GM21737 (cell line): ENCODE results near the gene ABCA3.

Experiments
- ATAC-seq: cut with Tn5 transposase; IDR thresholded peaks from one replicate; pipeline ENCODE4 v1.9.1; 2021; ENCODE audit warnings: mild to moderate bottlenecking, moderate library complexity; ENCODE audit not compliant: unreplicated experiment

Gene ABCA3

GRCh38 chr16:2319606-2320005 lies 20.9 kb downstream of the ABCA3 start:
- ATAC-seq: no peak

DNA sequence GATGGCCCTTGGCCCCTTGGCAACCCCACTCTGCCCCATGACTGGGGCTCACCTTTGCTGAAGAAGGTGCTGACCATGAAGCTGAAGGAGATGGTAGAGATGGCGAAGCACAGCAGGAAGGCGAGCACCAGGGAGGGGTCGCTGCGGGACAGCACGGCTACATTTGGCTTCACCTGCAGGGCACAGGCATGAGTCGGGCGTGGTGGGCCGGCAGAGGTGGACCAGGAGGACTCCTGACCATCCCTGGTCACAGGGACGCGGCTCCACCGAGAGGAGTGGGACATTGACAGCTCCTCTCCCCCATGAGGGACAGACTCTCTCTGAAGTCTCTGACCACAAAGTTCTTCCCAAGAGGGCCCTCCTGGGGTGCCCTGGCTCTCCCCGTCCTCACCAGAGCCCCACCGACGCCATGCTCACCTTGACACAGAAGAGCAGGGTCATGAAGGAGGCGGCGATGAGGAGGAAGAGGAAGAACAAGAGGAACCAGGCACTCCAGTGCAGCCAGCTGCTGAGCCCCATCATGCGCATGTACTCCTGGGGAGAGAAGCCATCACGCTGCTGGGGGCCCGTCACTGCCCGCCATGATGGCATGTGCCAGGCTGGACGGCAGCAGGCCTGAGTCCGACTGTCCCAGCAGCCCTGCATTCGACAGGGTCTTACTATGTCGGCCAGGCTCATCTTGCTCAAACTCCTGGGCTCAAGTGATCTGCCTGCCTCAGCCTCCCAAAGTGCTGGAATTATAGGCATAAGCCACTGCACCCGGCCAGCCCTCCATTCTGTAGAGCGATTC lies 23.1 kb downstream of the ABCA3 start:
- no peak for ATAC-seq

DNA sequence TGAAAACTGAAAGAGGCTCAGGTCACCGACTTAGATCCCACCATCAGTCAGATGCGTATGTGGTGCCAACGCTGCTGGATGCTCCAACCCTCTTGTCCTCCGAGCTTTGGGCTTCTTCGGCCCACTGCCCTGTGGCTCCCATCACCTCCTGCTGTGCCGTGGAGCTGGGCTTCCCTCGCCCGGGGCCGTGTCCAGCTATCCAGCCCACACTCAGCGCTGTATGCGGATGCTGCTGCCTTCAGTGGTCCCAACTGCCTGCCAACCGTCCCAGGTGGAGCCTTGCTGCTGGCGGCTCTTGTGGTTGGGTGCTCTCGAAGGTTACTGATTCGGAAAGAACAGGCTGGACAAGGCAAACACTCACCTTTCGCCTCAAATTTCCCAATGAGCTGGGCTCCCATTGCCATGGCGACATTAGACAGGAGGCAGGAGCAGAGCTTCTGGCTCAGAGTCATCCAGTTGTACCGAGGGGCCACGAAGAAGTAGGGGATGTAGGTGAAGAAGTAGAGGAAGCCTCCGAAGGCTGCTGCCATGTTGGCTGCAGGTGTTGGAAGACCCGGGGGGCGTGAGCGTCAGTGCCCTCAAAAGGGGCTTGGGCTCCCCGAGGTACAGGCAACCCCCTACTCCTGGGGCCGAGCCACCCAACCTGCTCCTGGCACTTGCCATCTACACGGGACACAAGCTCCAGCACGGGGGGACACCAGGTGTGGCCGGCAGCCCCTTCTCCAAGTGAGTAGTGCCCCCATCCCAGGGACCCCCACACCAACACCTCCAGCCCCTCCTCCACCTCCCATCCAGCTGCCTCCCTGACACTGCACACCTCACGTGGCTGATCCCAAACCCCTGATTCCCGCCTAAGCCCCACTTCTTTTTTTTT lies 32.2 kb downstream of the ABCA3 start:
- ATAC-seq: no peak

DNA sequence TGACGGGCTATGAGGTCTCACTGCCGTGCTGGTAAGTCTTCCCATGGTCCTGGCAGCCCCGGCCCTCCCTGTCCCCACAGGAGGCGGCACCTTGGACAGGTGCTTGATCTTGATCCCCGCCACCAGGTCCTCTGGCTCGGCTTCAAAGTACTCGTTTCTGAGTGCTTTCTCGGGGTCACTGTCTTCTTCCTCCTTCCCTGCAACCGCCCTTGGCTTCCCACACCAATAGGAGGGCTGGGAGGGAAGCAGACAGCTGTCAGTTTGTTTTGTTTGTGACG lies 40.7 kb downstream of the ABCA3 start:
- no peak for ATAC-seq

DNA sequence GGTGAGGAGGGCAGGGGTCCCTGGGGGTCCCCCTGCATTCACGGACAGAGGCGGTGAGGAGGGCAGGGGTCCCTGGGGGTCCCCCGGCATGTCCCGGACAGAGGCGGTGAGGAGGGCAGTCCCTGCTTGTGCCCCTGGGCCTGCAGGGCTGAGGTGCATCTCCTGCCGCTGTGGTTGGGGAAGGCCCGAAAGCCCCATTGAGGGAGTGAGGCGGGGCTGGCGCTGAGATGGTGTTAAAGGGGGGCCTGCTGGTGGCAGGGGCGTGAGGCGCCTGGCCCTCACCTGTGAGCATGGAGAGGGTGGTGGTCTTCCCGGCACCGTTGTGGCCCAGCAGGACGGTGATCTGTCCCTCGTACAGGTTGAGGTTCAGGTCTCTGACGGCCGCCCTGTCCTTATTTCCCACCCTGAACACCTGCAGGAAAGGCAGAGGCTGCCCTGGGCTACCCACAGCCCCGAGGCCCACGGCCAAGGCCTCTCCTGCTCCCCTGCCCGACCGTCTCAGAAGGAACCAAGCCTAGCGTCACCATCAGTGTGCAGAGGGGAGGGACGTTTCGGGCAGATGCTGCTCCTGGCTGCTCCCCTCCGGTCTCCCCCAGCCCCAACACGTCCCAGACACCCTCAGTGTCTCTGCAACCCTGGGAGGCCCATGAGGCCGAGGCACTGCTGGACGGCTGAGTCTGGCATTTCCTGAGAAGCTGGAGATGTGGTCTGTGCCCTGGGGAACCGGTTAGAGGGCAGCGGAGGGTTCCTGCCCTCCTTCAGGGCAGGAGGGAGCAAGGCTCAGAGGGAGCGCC lies 41.2 kb downstream of the ABCA3 start:
- ATAC-seq: no peak

DNA sequence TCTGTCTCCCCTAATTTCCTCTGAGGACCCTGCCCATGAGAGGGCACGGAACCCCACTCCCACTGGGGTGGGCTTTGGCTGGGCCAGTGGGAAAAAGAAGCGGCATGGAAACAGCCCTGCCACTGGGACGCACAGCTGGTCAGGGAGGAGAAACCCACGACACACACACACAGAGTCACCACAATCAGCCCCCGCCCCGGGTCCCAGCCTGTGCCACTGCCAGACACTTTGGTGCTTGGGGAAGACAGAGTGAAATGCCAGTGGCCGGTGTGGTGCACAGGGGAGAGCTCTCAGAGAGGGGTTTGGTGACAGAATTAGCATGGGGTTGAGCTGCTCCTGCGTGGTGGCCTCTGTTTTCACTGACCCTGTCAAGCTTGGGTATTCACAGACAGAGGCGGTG lies 41.9 kb downstream of the ABCA3 start:
- no peak for ATAC-seq

GRCh38 chr16:2297506-2297860 lies 43.0 kb downstream of the ABCA3 start:
- ATAC-seq: no peak

- no peak for ATAC-seq
Measured at GRCh38 chr16:2296661-2297505, 43.6 kb downstream of the ABCA3 start.

- ATAC-seq: no peak
Measured at GRCh38 chr16:2295056-2295798, 45.3 kb downstream of the ABCA3 start.

DNA sequence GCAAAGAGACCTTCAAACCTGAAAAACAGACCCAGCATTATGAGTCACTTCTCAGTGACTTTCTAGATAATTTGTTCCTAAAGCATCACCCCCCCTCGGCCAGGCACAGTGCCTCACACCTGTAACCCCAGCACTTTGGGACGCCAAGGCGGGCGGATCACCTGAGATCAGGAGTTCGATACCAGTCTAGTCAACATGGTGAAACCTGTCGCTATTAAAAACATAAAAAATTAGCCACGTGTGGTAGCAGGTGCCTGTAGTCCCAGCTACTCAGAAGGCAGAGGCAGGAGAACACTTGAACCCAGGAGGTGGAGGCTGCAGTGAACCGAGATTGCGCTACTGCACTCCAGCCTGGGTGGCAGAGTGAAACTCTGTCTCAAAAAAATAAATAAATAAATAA lies 48.3 kb downstream of the ABCA3 start:
- ATAC-seq: no peak

DNA sequence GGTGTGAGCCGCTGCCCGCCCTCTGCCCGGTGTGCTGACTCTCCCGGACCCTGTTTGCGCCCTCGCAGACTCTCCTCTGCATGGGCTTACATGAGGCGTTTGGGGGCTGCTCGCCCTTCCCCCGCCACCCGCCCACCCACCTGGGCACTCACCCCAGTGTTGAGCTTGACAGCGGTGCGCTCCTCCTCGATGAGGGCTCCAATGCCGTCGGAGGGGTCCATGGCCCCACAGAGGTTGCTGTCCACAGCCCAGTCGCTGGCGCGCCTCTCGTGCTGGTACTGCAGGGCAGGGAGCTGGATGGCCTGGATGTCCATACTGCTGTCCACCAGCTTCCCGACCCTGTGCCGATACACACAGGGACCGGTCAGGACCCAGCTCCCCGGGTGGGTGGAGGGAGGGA lies 51.2 kb downstream of the ABCA3 start:
- no peak for ATAC-seq

- ATAC-seq: no peak
Measured at GRCh38 chr16:2288726-2289125, 51.8 kb downstream of the ABCA3 start.

GRCh38 chr16:2287916-2288547 lies 52.5 kb downstream of the ABCA3 start:
- no peak for ATAC-seq

- ATAC-seq: no peak
Measured at GRCh38 chr16:2286550-2286949, 54.0 kb downstream of the ABCA3 start.

DNA sequence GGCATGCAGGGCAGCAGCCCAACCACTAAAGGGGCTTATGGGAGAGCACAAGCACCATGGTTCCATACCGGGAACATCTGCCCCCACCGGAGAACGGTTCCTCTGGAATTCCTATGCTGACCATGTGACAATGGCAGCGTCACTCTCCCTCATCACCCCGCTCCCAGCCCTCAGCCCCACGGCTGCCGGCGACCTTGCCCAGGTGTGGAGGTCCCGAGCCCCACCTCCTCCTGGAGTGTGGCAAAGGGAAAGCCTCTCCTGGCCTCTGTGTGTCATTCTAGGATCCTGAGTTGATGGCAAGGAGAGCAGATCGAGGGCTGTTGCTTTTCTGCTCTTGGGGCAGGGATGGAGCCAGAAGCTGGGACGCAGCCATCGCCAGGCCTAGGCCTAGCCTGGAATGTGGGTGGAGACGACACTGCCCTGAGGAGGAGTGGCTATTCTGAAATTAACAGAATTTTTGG lies 54.8 kb downstream of the ABCA3 start:
- ATAC-seq: no peak

GRCh38 chr16:2284797-2285576 lies 55.5 kb downstream of the ABCA3 start:
- no peak for ATAC-seq

- no peak for ATAC-seq
Measured at GRCh38 chr16:2284001-2284770, 56.3 kb downstream of the ABCA3 start.
